Neutrophil (primary cell): ENCODE data around the gene SLIRP.
"Not testable (repeated sequence)": the region's sequence is repeated elsewhere in the genome, so short reads cannot be mapped to it uniquely, and the experiment has no call there.

Source experiments
- H3K27ac ChIP-seq: fragments of 200-600 bp; sonication (generic); 2 replicates; pipeline ENCODE4 v1.5.1; 2016; ENCODE audit warnings: mild to moderate bottlenecking, moderate library complexity
- H3K27me3 ChIP-seq: fragments of 200-600 bp; sonication (generic); 2 replicates; pipeline ENCODE4 v1.6.0; 2016; ENCODE audit warnings: mild to moderate bottlenecking
- H3K36me3 ChIP-seq: fragments of 200-600 bp; sonication (generic); 2 replicates; pipeline ENCODE4 v1.5.1; 2017
- H3K4me1 ChIP-seq, 2 experiments: fragments of 200-600 bp in 1 of 2; sonication (generic) in 1 of 2; 1 replicate in 1 of 2; 2 replicates in 1 of 2; pipeline versions ENCODE4 v1.5.1 to v1.6.1; 2013 to 2016; ENCODE audit warnings: low read depth in 1 of 2, low read length in 1 of 2, mild to moderate bottlenecking in 1 of 2, moderate library complexity in 1 of 2; ENCODE audit not compliant: control insufficient read depth in 1 of 2, insufficient read depth in 1 of 2
- H3K4me3 ChIP-seq, 2 experiments: fragments of 200-600 bp in 1 of 2; sonication (generic) in 1 of 2; 1 replicate in 1 of 2; 2 replicates in 1 of 2; pipeline ENCODE4 v1.5.1; 2013 to 2016; ENCODE audit warnings: low read depth in 1 of 2, low read length in 1 of 2, mild to moderate bottlenecking in 1 of 2, moderate library complexity in 1 of 2
- H3K9me3 ChIP-seq: fragments of 200-600 bp; sonication (generic); 2 replicates; pipeline ENCODE4 v1.5.1; 2016
- TF ChIP-seq, protein P1 (sequence below): fragments of 200-600 bp; sonication (generic); IDR thresholded peaks from 2 replicates; pipeline ENCODE4 v1.5.1; 2016; ENCODE audit warnings: antibody characterized with exemption

Gene SLIRP

DNA sequence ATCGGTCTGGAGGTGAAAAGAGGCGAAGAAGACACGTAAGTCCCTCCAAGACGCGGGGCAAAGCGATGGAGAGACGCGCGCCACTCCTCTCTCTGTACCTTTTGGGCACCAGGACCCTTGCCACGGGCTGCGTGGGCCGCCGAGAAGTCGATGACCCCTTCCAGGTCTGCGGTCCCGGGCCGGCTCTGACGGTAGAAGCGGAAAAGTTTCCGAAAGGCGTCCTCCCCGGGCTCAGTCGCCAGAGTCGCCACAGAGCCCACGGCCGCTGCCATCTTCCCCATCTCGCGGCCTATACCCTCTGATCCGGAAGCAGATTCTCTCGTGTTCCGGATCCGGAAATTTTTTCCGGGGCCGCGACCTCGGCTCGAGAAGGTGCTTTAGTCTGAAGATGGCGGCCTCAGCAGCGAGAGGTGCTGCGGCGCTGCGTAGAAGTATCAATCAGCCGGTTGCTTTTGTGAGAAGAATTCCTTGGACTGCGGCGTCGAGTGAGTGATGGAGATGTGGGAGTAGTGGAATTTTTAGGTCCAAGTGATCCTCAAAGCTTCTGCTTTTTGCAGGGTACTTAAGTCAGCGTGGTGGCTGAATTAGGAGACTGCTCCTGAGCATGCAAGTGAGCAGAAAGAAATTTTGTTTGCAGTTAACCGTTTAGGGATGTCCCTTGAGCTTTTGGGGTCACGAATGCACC, at the start of gene SLIRP, which contains the start of gene ALKBH1:
Gene SLIRP, plus strand, starts transcription at position 380 of the 685 bp plus-strand sequence. Its CDS starts 9 bp downstream, at position 389.
Gene ALKBH1, minus strand, starts transcription at position 300 of the 685 bp plus-strand sequence. Its CDS starts 19 bp downstream, at position 281.
- H3K9me3 ChIP-seq: no peaks in the 10 kb centered on the region
- H3K36me3 ChIP-seq: peaks cover 33% of the 10 kb centered on the region
- H3K27ac ChIP-seq: peak within 1 kb of the TSS; percentile 75
- peaks cover 20 to 22% of the 10 kb centered on the region in 2 experiments for H3K4me1 ChIP-seq
- TF ChIP-seq, protein P1, sequence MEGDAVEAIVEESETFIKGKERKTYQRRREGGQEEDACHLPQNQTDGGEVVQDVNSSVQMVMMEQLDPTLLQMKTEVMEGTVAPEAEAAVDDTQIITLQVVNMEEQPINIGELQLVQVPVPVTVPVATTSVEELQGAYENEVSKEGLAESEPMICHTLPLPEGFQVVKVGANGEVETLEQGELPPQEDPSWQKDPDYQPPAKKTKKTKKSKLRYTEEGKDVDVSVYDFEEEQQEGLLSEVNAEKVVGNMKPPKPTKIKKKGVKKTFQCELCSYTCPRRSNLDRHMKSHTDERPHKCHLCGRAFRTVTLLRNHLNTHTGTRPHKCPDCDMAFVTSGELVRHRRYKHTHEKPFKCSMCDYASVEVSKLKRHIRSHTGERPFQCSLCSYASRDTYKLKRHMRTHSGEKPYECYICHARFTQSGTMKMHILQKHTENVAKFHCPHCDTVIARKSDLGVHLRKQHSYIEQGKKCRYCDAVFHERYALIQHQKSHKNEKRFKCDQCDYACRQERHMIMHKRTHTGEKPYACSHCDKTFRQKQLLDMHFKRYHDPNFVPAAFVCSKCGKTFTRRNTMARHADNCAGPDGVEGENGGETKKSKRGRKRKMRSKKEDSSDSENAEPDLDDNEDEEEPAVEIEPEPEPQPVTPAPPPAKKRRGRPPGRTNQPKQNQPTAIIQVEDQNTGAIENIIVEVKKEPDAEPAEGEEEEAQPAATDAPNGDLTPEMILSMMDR: peak; percentile 19
- no peaks in the 10 kb centered on the region for H3K27me3 ChIP-seq
- peak within 1 kb of the TSS; percentile 95 to 97 for H3K4me3 ChIP-seq

DNA sequence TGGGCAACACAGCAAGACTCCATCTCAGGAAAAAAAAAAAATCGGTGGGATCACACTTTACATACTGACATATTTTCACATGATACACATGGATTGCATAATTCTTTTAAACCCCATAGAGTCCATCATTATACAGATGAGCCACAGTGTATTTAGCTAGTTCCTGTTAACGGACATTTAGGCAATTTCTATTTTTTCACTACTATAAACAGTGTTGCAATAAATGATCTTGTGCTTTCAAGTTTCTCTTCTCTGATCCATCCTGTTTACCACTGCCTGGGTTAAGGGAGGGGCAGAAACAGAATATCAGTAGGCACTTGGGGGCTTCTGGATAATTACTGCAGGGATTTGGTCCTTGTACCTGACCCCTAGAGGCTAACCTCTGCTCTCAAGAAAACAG, 48.1 kb upstream of the SLIRP start:
- TF ChIP-seq, protein P1: no peak
- Histone ChIP-seq H3K27ac (peak overlapping the region; percentile 66), H3K36me3 (no peaks in the 10 kb centered on the region), H3K4me3 (no peak overlapping the region), H3K27me3 (no peaks in the 10 kb centered on the region), H3K9me3 (no peaks in the 10 kb centered on the region), H3K4me1 (peaks cover 33 to 39% of the 10 kb centered on the region in 2 experiments)

DNA sequence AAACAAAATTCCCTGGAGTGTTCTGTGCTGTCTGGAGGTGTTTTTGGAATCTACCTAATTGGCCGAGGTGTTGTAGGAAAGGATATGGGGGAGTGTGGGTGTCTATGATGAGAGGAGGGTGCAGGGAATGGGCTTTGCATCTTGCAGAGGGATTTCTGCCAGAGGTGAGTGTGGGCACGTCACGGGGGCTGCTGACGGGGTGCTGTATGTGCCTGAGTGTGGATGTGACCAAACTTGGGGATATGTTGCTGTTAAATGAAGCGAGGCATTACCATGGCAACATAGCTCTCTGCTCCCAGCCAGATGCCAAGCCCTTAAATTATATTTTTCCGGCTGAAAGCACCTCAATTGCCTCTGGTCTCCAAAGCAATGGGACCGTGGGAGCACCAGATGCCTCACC, 47.1 kb upstream of the SLIRP start:
- H3K27me3 ChIP-seq: no peaks in the 10 kb centered on the region
- TF ChIP-seq, protein P1: no peak
- peaks cover 26 to 34% of the 10 kb centered on the region in 2 experiments for H3K4me1 ChIP-seq
- H3K36me3 ChIP-seq: no peaks in the 10 kb centered on the region
- H3K4me3 ChIP-seq: no peak overlapping the region
- no peak overlapping the region for H3K27ac ChIP-seq
- no peaks in the 10 kb centered on the region for H3K9me3 ChIP-seq

DNA sequence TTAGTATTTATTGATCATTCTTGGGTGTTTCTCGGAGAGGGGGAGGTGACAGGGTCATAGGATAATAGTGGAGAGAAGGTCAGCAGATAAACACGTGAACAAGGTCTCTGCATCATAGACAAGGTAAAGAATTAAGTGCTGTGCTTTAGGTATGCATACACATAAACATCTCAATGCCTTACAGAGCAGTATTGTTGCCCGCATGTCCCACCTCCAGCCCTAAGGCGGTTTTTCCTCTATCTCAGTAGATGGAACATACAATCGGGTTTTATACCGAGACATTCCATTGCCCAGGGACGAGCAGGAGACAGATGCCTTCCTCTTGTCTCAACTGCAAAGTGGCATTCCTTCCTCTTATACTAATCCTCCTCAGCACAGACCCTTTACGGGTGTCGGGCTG, 46.3 kb upstream of the SLIRP start:
- not testable (repeated sequence) for H3K27ac ChIP-seq, H3K4me3 ChIP-seq, H3K36me3 ChIP-seq, H3K27me3 ChIP-seq, H3K9me3 ChIP-seq
- H3K4me1 ChIP-seq: peaks cover 23 to 33% of the 10 kb centered on the region in 2 experiments

DNA sequence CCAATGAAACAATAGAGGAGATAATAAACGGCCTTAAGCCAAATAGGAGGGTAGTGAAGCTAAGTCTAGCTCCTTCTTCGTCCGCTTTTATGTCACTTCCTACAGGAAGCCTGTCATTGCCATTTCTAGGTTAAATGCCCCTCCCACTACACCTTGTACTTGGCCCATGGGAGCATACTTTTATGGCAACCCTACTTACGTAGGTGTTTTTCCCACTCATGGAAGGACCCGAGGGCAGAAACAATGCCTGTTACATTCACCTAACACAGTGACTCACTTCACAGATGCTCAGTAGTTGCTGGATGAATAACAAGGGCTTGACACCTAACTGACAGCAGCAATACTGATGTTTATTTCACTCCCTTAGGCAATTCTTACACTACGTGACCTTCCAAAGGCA, 44.6 kb upstream of the SLIRP start:
- peaks cover 12 to 16% of the 10 kb centered on the region in 2 experiments for H3K4me1 ChIP-seq
- no peak overlapping the region for H3K4me3 ChIP-seq
- TF ChIP-seq, protein P1: no peak
- H3K27ac ChIP-seq: no peak overlapping the region
- no peaks in the 10 kb centered on the region for H3K36me3 ChIP-seq
- H3K9me3 ChIP-seq: no peaks in the 10 kb centered on the region
- no peaks in the 10 kb centered on the region for H3K27me3 ChIP-seq

DNA sequence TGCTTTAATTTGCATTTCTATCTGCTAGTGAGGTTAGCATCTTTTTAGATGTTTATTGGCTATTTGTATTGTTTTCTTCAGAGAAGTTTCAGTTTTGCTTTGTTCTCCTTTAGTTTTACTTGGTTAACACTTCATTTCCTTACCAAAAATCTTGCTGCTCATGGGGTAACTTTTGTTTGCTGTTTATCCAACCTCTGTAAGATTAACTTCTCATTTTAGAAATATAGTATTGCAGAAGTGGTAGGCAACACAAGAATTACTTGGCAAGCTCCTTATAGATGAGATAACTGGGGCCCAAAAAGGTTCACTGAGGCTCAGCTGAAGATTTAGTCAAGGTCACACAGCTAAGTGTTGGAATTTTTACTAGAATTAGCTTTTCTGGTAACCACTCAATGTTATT, 40.6 kb upstream of the SLIRP start:
- H3K27ac ChIP-seq: peak overlapping the region; percentile 32
- H3K36me3 ChIP-seq: peaks cover 10% of the 10 kb centered on the region
- no peak overlapping the region for H3K4me3 ChIP-seq
- H3K4me1 ChIP-seq: no peaks in the 10 kb centered on the region
- no peaks in the 10 kb centered on the region for H3K27me3 ChIP-seq
- no peaks in the 10 kb centered on the region for H3K9me3 ChIP-seq
- TF ChIP-seq, protein P1: no peak
